Neutrophil (primary cell): ENCODE data around the gene ARPC4.

Source experiments
- H3K27ac ChIP-seq: fragments of 200-600 bp; sonication (generic); 2 replicates; pipeline ENCODE4 v1.5.1; 2016; ENCODE audit warnings: mild to moderate bottlenecking, moderate library complexity
- H3K27me3 ChIP-seq: fragments of 200-600 bp; sonication (generic); 2 replicates; pipeline ENCODE4 v1.6.0; 2016; ENCODE audit warnings: mild to moderate bottlenecking
- H3K36me3 ChIP-seq: fragments of 200-600 bp; sonication (generic); 2 replicates; pipeline ENCODE4 v1.5.1; 2017
- H3K4me1 ChIP-seq, 2 experiments: fragments of 200-600 bp in 1 of 2; sonication (generic) in 1 of 2; 1 replicate in 1 of 2; 2 replicates in 1 of 2; pipeline versions ENCODE4 v1.5.1 to v1.6.1; 2013 to 2016; ENCODE audit warnings: low read depth in 1 of 2, low read length in 1 of 2, mild to moderate bottlenecking in 1 of 2, moderate library complexity in 1 of 2; ENCODE audit not compliant: control insufficient read depth in 1 of 2, insufficient read depth in 1 of 2
- H3K4me3 ChIP-seq, 2 experiments: fragments of 200-600 bp in 1 of 2; sonication (generic) in 1 of 2; 1 replicate in 1 of 2; 2 replicates in 1 of 2; pipeline ENCODE4 v1.5.1; 2013 to 2016; ENCODE audit warnings: low read depth in 1 of 2, low read length in 1 of 2, mild to moderate bottlenecking in 1 of 2, moderate library complexity in 1 of 2
- H3K9me3 ChIP-seq: fragments of 200-600 bp; sonication (generic); 2 replicates; pipeline ENCODE4 v1.5.1; 2016
- TF ChIP-seq, protein P1 (sequence below): fragments of 200-600 bp; sonication (generic); IDR thresholded peaks from 2 replicates; pipeline ENCODE4 v1.5.1; 2016; ENCODE audit warnings: antibody characterized with exemption

The ARPC4 gene

DNA sequence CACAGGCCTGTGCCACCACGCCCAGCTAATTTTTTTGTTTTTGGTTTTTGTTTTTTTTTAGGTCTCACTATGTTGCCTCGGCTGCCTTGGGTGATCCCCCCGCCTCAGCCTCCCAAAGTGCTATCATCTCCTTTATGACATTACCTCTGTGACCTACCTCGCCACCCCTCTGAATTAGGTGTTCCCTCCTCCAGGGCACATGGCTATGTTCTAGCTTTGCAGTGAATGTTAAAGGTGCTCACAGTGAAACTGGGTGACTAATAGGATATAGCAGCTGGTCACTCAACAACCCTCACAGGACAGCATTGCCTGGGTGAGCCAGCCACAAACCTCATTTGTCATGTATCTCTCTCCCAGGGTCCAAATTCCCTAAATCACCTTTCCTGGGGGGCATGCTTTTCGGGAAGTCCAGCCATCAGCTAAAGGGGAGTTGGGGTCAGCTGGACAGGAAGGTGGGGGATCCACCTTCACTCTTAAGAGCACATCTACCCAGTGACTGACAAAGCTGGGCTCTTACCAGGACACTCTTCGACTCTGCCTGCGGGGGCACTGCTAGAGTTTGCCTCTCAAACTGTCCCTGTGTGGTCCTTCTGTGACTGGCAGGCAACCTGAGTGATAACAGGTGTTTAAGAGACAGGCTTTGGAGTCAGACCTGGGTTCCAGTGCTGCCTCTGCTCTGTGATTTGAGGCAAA lies 15.6 kb downstream of the ARPC4 start:
- Histone ChIP-seq H3K4me3 (no peak overlapping the region), H3K27ac (peak overlapping the region; percentile 91), H3K27me3 (no peaks in the 10 kb centered on the region), H3K36me3 (peaks cover 80% of the 10 kb centered on the region), H3K9me3 (no peaks in the 10 kb centered on the region), H3K4me1 (peaks cover 19 to 21% of the 10 kb centered on the region in 2 experiments)
- TF ChIP-seq, protein P1, sequence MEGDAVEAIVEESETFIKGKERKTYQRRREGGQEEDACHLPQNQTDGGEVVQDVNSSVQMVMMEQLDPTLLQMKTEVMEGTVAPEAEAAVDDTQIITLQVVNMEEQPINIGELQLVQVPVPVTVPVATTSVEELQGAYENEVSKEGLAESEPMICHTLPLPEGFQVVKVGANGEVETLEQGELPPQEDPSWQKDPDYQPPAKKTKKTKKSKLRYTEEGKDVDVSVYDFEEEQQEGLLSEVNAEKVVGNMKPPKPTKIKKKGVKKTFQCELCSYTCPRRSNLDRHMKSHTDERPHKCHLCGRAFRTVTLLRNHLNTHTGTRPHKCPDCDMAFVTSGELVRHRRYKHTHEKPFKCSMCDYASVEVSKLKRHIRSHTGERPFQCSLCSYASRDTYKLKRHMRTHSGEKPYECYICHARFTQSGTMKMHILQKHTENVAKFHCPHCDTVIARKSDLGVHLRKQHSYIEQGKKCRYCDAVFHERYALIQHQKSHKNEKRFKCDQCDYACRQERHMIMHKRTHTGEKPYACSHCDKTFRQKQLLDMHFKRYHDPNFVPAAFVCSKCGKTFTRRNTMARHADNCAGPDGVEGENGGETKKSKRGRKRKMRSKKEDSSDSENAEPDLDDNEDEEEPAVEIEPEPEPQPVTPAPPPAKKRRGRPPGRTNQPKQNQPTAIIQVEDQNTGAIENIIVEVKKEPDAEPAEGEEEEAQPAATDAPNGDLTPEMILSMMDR: no peak

DNA sequence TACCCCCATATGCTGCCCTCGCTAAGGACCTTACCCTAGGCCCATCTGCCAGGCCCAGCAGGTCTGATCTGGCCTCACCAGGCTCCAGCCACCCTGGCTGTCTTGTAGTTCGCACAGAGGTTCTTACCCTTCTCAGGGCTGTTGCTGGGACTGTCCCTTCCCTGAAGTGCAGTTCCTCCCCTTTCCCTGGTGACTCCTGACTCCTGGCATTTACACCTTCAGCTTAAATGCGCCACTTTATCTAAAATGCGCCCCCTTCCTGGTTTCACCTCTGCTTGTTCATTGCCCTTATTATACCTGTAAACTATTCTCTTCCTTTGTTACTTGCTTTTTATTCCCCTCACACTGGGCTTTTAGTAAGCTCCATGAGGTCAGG lies 16.3 kb downstream of the ARPC4 start:
- Histone ChIP-seq H3K36me3 (peaks cover 80% of the 10 kb centered on the region), H3K4me1 (peaks cover 19 to 21% of the 10 kb centered on the region in 2 experiments), H3K4me3 (peak overlapping the region; percentile 68 to 71), H3K27me3 (no peaks in the 10 kb centered on the region), H3K27ac (peak overlapping the region; percentile 91), H3K9me3 (no peaks in the 10 kb centered on the region)
- TF ChIP-seq, protein P1: no peak

DNA sequence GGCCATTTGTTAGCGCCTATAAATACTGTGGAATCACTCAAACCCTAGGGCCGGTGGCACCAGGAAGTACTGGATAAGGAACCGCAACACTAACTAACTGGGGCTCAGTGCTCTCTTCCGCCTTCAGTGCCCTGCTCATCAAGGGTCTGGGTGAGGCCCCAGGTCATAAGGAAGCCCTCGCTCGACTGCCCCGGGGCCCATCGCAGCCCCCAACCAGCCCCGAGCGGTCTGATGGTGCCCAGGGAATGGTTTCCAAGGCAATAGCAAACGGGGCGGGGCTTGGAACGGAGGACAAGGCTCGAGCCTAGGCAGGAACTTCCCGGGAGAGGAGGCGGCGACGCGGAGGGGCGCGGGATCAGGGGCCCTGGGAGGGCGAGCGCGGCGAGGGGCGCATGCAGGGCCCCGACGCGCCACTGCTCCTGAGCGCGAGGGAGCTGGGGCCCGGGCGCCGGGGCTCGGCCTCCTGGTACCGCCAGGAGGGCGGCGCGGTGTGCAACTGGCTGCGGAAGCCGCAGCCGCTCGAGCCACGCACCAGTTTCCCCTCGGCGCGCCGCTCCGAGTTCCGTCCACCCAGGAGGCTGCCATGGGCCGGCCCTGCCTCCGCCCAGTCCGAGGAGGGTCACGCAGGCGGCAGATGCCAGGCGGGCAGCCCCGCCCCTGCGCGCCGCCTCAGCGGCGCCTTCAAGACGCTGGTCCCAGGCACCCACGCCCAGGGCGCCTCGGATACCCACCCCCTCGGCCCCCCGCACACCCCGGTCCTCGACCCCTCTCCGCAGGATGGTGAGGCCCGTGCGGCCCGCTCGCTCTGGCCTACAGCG lies 16.9 kb downstream of the ARPC4 start, which contains the start of gene TTLL3:
Gene TTLL3, plus strand, starts transcription at position 648 of the 818 bp plus-strand sequence. CDS start 400 bp downstream, outside the sequence.
- Histone ChIP-seq H3K9me3 (no peaks in the 10 kb centered on the region), H3K27ac (peak within 1 kb of the TSS; percentile 91), H3K27me3 (no peaks in the 10 kb centered on the region), H3K4me1 (peaks cover 19 to 21% of the 10 kb centered on the region in 2 experiments), H3K36me3 (peaks cover 80% of the 10 kb centered on the region), H3K4me3 (peak within 1 kb of the TSS; percentile 68 to 71)
- TF ChIP-seq, protein P1: peak; percentile 17

DNA sequence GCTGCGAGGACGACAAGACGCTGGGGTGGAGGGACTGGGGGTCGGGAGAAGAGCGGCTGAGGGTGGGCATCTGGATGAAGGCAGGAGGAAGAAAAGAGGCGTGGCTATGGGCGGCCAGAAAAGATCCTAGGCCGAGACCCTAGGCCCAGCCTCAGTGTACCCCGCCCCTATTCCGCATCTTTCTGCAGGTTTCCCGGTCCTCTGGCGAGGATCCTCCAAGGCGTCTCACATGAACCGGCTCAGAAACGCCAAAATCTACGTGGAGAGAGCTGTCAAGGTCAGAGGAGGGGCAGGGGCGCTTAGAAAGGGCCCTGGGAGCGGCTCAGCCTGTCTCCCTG lies 17.5 kb downstream of the ARPC4 start:
- peaks cover 78% of the 10 kb centered on the region for H3K36me3 ChIP-seq
- TF ChIP-seq, protein P1: no peak
- peak overlapping the region; percentile 91 for H3K27ac ChIP-seq
- H3K27me3 ChIP-seq: no peaks in the 10 kb centered on the region
- H3K9me3 ChIP-seq: no peaks in the 10 kb centered on the region
- peaks cover 19 to 21% of the 10 kb centered on the region in 2 experiments for H3K4me1 ChIP-seq
- peak overlapping the region; percentile 68 to 71 for H3K4me3 ChIP-seq

DNA sequence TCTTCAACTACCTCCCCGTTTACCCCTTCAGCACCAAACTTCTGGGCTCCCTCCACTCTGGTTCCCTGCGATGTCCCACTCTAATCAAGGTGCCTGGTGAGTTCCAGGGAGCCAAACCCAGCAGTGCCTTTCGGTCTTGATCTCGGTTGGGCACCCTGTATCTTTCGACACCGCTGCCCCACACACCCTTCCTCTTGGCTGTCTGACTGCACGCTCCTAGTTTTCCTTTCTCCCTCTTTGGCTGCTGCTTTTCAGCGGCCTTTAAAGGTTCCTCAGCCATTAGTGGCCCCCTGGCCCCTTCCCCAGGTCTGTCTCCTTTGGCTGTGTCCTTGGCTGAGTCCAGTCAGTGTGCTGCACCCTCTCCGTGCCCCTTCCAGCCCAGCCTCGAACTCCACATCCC lies 18.0 kb downstream of the ARPC4 start:
- H3K27ac ChIP-seq: peak overlapping the region; percentile 91
- H3K4me3 ChIP-seq: peak overlapping the region; percentile 68 to 71
- H3K9me3 ChIP-seq: no peaks in the 10 kb centered on the region
- H3K4me1 ChIP-seq: peaks cover 19 to 21% of the 10 kb centered on the region in 2 experiments
- H3K36me3 ChIP-seq: peaks cover 78% of the 10 kb centered on the region
- TF ChIP-seq, protein P1: no peak
- H3K27me3 ChIP-seq: no peaks in the 10 kb centered on the region
